SHP77 (cell line): ENCODE data around the gene KDF1.
"Not testable (repeated sequence)": the region's sequence is repeated elsewhere in the genome, so short reads cannot be mapped to it uniquely, and the experiment has no call there.

Experiments used
- DNase-seq, 2 experiments: peaks; one replicate each; lab custom pipeline; 2025; lab: John Stamatoyannopoulos, UW

Gene KDF1

GRCh38 chr1:26994020-26994786 is 33.9 kb upstream of the KDF1 start:
- DNase-seq = no peak

DNA sequence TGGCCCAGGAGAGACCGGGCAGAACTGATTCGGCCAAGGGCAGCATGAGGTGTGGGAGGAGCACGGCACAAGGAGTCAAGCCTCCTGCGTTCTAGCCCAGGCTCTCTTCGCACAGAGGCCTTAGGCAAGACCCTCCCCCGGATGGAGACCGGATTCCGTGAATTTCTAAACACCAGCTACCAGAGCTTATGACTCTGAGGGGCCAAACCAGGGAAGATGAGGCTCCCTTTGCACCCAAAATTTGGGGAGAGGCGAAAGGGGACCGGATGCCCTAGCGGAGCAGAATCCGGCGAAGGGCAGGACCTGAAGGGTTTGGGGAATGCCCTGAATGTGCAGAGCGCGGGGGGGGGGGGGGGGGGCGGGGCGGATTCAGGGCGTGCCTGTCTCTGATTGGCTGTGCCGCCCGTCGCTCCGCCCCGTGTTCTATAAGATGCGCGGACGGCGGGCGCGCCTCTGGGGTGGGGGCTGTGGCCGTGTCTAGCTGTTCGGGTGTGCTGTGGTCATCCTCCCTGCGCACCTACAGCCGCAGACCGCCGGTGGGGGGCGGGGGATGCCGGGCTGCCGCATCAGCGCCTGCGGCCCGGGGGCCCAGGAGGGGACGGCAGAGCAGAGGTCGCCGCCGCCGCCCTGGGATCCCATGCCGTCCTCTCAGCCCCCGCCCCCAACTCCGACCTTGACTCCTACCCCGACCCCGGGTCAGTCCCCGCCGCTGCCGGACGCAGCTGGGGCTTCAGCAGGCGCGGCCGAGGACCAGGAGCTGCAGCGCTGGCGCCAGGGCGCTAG is 33.2 kb upstream of the KDF1 start, which contains the start of gene TRNP1:
TRNP1 (plus strand) TSS at position 456 of the 783 bp plus-strand sequence; CDS start at position 551, 95 bp downstream.
- DNase-seq = peak; percentile 51 to 61

DNA sequence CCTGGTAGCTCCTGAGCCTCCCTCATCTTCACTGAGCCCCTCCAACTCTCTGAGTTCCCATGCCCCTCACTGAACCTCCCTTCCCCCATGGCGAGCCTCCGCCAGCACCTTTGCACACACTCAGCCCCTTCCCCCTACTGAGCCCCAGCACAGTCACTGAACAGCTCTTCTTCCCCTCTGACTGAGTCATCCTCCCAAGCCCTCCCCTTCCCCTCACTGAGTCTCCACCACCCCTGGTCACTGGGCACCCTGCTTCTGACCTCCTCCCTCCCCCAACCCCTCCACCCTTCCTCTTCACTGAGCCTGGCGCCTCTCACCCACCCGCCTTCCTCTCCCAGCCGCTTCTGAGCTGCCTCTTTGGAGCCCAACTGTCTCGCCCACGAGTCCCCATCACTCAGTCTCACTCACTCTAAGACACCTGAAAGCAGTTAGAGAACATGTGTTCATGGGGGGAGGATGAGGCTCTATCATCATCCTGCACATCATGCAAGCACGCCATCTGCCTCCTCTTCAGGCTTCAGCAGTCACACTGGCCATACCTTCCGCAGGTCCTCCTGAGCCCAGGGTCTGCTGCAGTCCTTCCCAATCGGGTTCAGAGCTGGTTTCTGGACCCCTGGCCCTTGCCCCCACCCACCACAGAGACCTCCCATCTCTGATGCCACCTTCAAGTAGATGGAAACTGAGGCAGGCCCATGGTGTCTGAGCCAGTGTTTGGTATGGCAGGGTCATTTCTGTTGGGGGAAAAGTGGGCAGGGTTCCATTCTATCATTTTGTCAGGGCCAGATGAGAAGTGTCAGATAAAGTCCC is 31.2 kb upstream of the KDF1 start:
- DNase-seq = no peak

GRCh38 chr1:26989403-26990109 is 29.3 kb upstream of the KDF1 start:
- DNase-seq = not testable (repeated sequence)

- no peak for DNase-seq
Measured at GRCh38 chr1:26986658-26987057, 26.4 kb upstream of the KDF1 start.

GRCh38 chr1:26984291-26984690 is 24.0 kb upstream of the KDF1 start:
- no peak for DNase-seq

DNA sequence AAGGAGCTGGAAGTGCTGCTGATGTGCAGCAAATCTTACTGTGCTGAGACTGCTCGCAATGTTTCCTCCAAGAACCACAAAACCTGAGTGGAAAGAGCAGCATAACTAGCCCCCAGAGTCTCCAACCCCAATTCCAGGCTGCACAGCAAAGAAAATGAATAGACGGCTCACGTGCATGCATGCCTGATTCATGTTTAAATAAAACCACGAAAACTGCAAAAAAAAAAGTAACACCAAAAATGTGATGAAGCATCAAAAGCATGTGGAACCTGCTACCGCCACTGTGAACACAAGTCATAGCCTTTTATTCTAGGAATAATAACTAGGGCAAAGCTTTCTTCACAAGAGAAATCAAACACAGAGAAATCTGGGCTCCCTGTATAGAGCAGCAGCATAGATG is 23.6 kb upstream of the KDF1 start:
- no peak for DNase-seq

DNA sequence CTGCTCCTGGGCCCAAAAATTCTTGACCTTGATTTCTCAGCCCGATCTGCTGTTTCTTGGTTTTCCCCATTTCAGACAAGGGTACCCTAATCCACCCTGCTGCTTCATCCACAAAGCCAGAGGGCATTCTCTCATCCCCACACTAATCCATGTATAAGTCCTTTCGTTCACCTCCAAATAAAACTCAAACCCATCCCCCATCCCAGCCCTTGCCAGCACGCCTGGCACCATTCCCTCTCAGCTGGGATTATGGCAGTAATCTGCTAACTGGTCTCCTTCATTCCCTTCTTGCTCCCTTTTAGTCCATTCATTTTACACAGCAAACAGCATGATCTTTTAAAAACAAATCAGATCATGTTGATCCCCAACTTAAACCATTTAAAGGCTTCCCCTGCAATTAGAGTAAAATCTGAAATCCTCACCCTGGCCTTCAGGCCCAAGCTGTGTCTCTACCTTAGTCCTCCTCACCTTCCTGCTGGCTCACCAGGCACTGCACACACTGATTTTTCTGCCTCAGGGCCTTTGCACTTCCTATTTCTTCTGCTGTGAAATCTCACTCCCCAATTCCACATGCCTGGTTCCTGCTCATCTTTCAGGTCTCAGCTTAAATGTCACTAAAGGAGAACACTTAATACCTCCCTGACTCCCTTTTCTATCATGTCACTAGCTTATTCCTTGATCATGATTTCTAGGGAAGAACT is 21.0 kb upstream of the KDF1 start:
- DNase-seq = no peak

DNA sequence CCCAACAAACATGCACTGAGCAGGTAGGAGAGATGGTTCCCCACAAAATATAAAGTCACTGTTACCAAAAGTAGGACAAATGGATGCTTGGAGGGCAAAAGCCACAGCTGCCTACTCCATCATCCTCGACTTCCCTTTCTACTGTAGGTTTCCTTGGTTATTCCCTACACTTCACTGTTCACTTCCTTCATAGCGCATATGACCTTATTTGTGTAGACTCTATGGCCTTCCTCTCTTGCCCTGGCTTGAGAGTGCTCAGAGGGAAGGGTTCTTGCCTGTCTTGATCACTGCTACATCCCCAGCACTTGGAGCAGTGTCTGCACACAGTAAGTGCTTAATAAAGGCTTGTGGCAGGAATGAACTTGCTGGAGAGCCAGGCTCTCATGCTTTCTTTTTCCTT is 18.6 kb upstream of the KDF1 start:
- no peak for DNase-seq

DNA sequence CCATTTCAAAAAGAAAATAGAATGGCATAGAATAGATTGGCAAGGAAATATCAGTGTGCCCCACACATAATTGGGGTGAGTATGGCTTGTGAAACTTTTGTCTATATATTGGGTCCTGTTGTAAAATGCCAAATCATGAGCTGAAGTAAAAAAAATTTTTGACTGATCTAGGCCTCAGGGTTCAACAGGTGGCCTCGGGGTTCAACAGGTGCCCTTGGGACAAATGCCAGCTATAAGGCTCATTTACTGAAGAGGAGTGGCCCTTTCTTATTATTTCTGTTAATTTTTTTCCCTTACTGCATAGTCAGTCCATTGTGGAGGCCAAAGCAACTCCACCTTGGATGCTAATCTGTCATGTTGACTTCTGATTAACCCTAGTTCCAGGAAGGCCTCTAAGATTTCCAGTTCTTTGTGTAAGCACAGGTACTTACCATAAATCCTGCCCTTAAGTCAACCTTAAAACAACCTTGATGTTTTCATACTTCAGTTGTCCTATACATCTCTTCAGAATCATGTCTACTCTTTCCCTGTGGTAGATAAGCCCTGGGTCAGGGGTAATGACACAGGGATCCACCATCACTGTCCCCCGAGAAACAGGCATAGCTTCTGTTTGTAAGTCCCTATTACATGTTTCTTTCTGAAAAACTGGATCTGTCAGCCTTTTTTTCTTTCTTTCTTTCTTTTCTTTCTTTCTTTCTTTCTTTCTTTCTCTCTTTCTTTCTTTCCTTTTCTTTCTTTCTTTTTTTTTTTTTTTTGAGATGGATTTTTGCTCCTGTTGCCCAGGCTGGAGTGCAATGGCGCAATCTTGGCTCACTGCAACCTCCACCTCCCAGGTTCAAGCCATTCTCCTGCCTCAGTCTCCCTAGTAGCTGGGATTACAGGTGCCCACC is 16.6 kb upstream of the KDF1 start:
- DNase-seq = no peak

GRCh38 chr1:26972821-26973220 is 12.6 kb upstream of the KDF1 start:
- no peak for DNase-seq

GRCh38 chr1:26972390-26972789 is 12.1 kb upstream of the KDF1 start:
- DNase-seq = no peak

- DNase-seq = no peak
Measured at GRCh38 chr1:26971590-26971989, 11.3 kb upstream of the KDF1 start.

DNA sequence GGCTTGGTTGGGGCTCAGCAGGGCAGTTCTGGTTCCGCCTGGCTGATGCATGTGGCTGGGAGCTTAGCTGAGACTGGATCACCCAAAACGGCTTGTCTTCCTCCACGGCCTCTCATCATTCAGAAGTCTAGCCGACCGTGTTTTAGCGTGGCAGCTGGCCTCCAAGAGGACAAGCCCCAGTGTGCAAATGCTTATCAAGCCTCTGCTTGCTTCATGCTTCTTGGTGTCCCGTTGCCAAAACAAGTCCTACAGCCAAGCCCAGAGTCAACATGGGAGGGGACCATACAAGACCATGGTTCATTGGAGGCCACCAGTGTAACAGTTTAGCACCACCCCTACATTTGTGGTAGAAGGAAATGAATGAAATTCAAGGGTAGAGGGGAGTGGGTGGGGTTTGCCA is 10.5 kb upstream of the KDF1 start:
- DNase-seq = no peak

- DNase-seq = no peak
Measured at GRCh38 chr1:26965628-26966027, 5.4 kb upstream of the KDF1 start.

GRCh38 chr1:26965213-26965612 is 4.9 kb upstream of the KDF1 start:
- no peak for DNase-seq

DNA sequence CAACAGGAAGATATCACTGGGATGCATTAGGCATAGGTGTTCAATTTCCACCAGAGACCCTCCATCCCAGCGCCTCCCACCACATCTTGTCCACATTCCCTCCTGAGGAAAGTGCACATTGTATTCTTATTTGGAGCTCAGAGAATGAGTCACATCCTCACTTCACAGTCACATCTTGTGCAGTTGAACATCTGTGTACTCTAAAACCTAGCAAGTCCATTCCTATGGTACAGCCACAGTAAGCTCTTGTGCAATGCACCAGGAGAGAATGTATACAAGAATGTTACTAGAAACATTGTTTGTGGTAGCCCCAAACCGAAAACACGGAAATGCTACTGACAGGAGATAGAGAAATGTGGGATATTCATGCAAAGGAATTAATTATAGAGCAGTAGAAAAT is 1.6 kb upstream of the KDF1 start:
- no peak for DNase-seq

- no peak for DNase-seq
Measured at GRCh38 chr1:26960625-26960966, 328 bp upstream of the KDF1 start.

- no peak for DNase-seq
Measured at GRCh38 chr1:26959270-26959669, 998 bp downstream of the KDF1 start.

DNA sequence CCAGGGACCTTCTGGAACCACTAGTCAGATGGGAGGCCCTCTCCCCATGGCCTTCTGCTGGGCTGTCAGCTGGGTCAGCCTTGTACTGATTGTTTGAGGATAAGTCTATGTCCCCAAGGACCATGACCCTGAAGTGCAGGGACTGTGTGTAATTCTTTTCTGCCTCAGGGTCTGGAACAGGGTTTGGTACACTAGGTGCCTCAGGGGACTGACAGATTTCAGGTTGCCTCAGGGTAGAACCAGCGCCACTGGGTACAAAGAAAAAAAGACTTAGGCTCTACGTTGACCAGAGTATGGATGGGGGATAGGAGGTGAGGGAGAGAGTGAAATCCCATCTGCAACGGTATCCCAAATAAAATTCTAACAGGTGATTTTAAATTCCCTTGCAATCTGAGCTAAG is 3.0 kb downstream of the KDF1 start:
- DNase-seq = no peak
